ENCODE measurements around the gene NAPA. TPM values are rescaled to one million over a fixed set of nuclear protein-coding genes. Genes with fewer than 3 reads are reported as not detected.

Gene NAPA
- total RNA-seq, 1 donor from 2014 or later, result 77.8 TPM

DNA sequence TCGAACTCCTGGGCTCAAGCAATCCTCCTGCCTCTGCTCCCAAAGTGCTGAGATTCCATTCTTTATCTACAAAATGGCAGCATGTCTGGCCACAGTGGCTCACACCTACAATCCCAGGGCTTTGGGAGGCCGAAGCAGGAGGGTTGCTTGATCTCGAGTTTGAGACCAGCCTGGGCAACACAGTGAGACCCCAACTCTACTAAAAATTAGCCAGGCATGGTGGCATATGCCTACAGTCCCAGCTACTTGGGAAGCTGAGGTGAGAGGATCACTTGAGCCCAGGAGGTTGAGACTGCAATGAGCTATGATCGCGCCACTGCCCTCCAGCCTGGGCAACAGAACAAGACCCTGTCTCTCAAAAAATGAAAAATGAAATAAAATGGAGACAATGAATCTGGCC is 6.1 kb downstream of the NAPA start:
- no peak for DNase-seq (ENCODE audit: low spot score)
- TF ChIP-seq, protein P1, sequence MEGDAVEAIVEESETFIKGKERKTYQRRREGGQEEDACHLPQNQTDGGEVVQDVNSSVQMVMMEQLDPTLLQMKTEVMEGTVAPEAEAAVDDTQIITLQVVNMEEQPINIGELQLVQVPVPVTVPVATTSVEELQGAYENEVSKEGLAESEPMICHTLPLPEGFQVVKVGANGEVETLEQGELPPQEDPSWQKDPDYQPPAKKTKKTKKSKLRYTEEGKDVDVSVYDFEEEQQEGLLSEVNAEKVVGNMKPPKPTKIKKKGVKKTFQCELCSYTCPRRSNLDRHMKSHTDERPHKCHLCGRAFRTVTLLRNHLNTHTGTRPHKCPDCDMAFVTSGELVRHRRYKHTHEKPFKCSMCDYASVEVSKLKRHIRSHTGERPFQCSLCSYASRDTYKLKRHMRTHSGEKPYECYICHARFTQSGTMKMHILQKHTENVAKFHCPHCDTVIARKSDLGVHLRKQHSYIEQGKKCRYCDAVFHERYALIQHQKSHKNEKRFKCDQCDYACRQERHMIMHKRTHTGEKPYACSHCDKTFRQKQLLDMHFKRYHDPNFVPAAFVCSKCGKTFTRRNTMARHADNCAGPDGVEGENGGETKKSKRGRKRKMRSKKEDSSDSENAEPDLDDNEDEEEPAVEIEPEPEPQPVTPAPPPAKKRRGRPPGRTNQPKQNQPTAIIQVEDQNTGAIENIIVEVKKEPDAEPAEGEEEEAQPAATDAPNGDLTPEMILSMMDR (IDR thresholded peaks at IDR 0.05; ENCODE audit: unreplicated experiment), result no peak
- Mint-ChIP-seq H3K36me3 (ENCODE audit: low read depth, unreplicated experiment) (peaks cover 10% of the 10 kb centered on the region), H3K4me3 (ENCODE audit: unreplicated experiment) (no peak overlapping the region), H3K9me3 (ENCODE audit: unreplicated experiment) (no peaks in the 10 kb centered on the region), H3K4me1 (ENCODE audit: unreplicated experiment) (peaks cover 23% of the 10 kb centered on the region), H3K27ac (ENCODE audit: unreplicated experiment) (no peak overlapping the region), H3K27me3 (ENCODE audit: unreplicated experiment) (peaks cover 9% of the 10 kb centered on the region)

DNA sequence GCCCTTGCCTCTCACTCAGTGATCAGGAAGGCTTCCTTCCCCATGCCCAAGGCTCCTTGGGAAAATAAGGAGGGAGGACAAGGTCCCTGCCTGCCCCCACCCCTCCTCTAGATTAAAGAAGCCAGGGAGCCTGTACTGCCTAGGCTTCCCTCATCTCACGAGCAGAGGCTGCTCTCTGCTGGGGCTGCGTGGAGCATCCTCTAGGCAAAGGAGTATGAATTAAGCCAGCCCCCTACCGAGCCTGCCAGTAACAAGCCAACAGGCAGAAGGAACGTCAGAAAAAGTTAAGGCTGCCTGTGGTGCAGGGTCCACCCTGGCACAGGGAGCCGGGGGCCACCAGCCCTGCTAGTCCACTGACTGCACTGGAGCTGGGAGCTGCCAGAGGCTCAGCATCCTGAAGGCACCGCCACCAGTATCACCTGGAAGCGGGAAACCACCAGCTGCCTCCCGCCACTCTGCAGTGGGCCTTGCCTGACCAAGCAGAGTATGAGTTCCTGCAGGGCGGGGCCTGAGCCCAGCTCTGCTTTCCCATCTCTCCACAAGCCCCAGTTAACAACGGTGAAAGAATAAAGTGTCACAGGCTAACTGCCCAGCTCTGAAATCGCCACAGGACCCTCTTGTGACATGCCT is 6.8 kb downstream of the NAPA start:
- TF ChIP-seq, protein P1 (IDR thresholded peaks at IDR 0.05; ENCODE audit: unreplicated experiment), result no peak
- DNase-seq (ENCODE audit: low spot score), result no peak
- no peak overlapping the region for H3K4me3 Mint-ChIP-seq (ENCODE audit: unreplicated experiment)
- H3K4me1 Mint-ChIP-seq (ENCODE audit: unreplicated experiment), result peaks cover 17% of the 10 kb centered on the region
- peaks cover 13% of the 10 kb centered on the region for H3K36me3 Mint-ChIP-seq (ENCODE audit: low read depth, unreplicated experiment)
- H3K27ac Mint-ChIP-seq (ENCODE audit: unreplicated experiment), result no peak overlapping the region
- H3K27me3 Mint-ChIP-seq (ENCODE audit: unreplicated experiment), result peaks cover 9% of the 10 kb centered on the region
- no peaks in the 10 kb centered on the region for H3K9me3 Mint-ChIP-seq (ENCODE audit: unreplicated experiment)

DNA sequence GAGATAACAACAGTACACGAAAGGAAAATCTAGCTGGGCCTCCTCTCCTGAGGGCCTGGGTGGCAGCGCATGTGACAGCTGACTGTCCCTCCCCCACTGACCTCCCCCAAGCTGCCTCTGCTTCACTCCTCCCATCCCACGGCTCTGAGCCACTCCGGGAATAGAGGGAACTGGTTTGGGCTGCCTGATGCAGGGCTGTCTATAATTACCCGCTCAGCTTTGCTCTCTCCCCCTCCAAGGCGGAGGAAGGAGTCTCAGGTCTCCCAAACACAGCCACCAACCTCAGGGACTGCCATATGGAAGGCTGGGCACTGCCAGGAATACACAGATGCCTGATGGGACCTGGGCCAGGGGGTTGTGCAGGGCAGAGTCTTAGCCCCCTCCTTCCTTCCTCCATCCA is 7.9 kb downstream of the NAPA start:
- no peak overlapping the region for H3K4me3 Mint-ChIP-seq (ENCODE audit: unreplicated experiment)
- H3K27me3 Mint-ChIP-seq (ENCODE audit: unreplicated experiment), result no peaks in the 10 kb centered on the region
- H3K27ac Mint-ChIP-seq (ENCODE audit: unreplicated experiment), result no peak overlapping the region
- no peaks in the 10 kb centered on the region for H3K9me3 Mint-ChIP-seq (ENCODE audit: unreplicated experiment)
- peaks cover 6% of the 10 kb centered on the region for H3K4me1 Mint-ChIP-seq (ENCODE audit: unreplicated experiment)
- H3K36me3 Mint-ChIP-seq (ENCODE audit: low read depth, unreplicated experiment), result peaks cover 21% of the 10 kb centered on the region
- TF ChIP-seq, protein P1 (IDR thresholded peaks at IDR 0.05; ENCODE audit: unreplicated experiment), result no peak
- DNase-seq (ENCODE audit: low spot score), result no peak

DNA sequence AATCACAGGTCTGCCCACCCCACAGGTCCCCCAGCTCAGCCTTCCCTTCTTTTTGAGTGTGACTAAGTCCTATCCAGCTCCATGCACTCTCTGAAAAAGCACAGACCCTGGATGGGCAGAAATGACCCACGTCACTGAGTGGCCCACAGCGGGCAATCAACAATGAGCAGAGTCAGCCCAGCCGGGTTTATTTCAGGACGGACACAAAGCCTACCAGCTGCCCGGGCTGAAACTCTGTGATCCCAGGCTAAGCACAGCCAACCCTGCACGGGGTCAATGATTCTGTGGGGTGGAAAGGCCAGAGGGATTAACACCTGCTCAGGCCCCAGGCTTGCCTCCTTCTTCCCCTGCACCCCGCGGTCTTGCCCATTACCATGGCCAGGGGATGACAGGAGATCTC is 8.4 kb downstream of the NAPA start:
- Mint-ChIP-seq H3K4me3 (ENCODE audit: unreplicated experiment) (no peak overlapping the region), H3K27me3 (ENCODE audit: unreplicated experiment) (no peaks in the 10 kb centered on the region), H3K36me3 (ENCODE audit: low read depth, unreplicated experiment) (peaks cover 19% of the 10 kb centered on the region), H3K4me1 (ENCODE audit: unreplicated experiment) (peaks cover 3% of the 10 kb centered on the region), H3K27ac (ENCODE audit: unreplicated experiment) (no peak overlapping the region), H3K9me3 (ENCODE audit: unreplicated experiment) (no peaks in the 10 kb centered on the region)
- no peak for DNase-seq (ENCODE audit: low spot score)
- TF ChIP-seq, protein P1 (IDR thresholded peaks at IDR 0.05; ENCODE audit: unreplicated experiment), result no peak

DNA sequence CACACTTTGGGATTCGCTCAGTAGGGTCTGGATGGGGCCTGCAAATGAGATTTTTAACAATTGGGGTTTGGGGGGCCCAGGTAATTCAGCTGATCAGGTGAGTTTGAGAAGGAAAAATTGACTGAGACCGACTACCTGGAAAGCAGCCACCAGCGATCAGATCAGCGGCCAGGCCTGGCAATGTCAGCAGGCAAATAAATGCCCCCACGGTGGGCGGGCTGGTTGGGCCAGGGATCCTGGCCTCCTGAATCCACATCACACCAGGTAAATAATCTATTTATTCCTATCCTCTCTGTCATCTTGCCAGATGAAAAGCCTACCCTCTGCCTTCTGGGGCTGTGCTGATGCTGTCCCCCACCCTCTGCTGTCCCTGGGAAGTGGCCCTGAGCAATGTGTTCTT is 9.4 kb downstream of the NAPA start:
- Mint-ChIP-seq H3K27ac (ENCODE audit: unreplicated experiment) (no peak overlapping the region), H3K4me1 (ENCODE audit: unreplicated experiment) (peaks cover 3% of the 10 kb centered on the region), H3K4me3 (ENCODE audit: unreplicated experiment) (no peak overlapping the region), H3K27me3 (ENCODE audit: unreplicated experiment) (no peaks in the 10 kb centered on the region), H3K9me3 (ENCODE audit: unreplicated experiment) (no peaks in the 10 kb centered on the region), H3K36me3 (ENCODE audit: low read depth, unreplicated experiment) (peaks cover 22% of the 10 kb centered on the region)
- TF ChIP-seq, protein P1 (IDR thresholded peaks at IDR 0.05; ENCODE audit: unreplicated experiment), result no peak
- no peak for DNase-seq (ENCODE audit: low spot score)
